WTC11 (cell line): ENCODE results near the gene SMAD3.

Experiments used
- ELF4 ChIP-seq: sonication (generic); formaldehyde crosslinking; IDR thresholded peaks from 2 replicates; pipeline ENCODE4 v1.8.1; 2022; ENCODE audit warnings: low read depth, mild to moderate bottlenecking, moderate library complexity, missing genetic modification reagents
- ESRRA ChIP-seq: sonication (generic); formaldehyde crosslinking; IDR thresholded peaks from 2 replicates; pipeline ENCODE4 v1.8.1; 2022; ENCODE audit warnings: mild to moderate bottlenecking, missing genetic modification reagents, borderline replicate concordance
- FOXJ3 ChIP-seq: sonication (generic); formaldehyde crosslinking; IDR thresholded peaks from 2 replicates; pipeline ENCODE4 v1.9.0; 2021; ENCODE audit warnings: missing genetic modification reagents, mild to moderate bottlenecking, borderline replicate concordance
- NFYB ChIP-seq: sonication (generic); formaldehyde crosslinking; conservative IDR thresholded peaks from 2 replicates; pipeline ENCODE4 v1.8.0; 2022; ENCODE audit warnings: low read depth, missing genetic modification reagents
- SMAD3 ChIP-seq: sonication (generic); formaldehyde crosslinking; IDR thresholded peaks from 2 replicates; pipeline ENCODE4 v1.8.0; 2022; ENCODE audit warnings: missing genetic modification reagents, mild to moderate bottlenecking, borderline replicate concordance
- TEAD4 ChIP-seq: sonication (generic); formaldehyde crosslinking; IDR thresholded peaks from 2 replicates; pipeline ENCODE4 v1.8.0; 2022; ENCODE audit warnings: mild to moderate bottlenecking, missing genetic modification reagents
- TF ChIP-seq, protein P1 (sequence below): fragments of 200-600 bp; IDR thresholded peaks from 2 replicates; pipeline ENCODE4 v1.8.0; 2022; ENCODE audit warnings: antibody characterized with exemption
- TF ChIP-seq, protein P2 (sequence below): sonication (generic); formaldehyde crosslinking; IDR thresholded peaks from 2 replicates; pipeline ENCODE4 v1.8.0; 2022; ENCODE audit warnings: mild to moderate bottlenecking, missing genetic modification reagents

DNA sequence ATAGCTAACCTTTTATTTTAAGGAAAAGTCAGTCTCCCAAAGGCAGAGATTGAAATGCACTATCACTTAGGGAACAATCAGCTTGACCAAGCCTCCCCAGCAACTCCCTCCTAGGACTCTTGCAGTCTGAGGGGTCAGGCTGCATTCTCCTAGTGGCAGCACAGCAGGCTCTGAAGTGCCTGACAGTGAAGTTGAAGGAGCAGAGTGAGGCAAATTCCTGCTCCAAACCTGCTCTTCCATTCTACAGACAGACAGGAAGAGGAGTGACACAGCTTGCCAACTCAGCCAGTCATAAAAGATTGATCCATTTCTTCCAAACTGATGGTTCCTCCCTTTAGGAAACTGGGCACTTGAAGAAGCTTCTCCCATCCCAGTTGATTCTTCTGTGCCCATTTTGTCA is 43.9 kb upstream of the SMAD3 start:
- no peak for TF ChIP-seq SMAD3 (CRISPR knock-in tag)
- TF ChIP-seq FOXJ3 = no peak
- no peak for TF ChIP-seq ELF4 (CRISPR knock-in tag)
- no peak for TF ChIP-seq ESRRA (CRISPR knock-in tag)
- TF ChIP-seq, protein P1, sequence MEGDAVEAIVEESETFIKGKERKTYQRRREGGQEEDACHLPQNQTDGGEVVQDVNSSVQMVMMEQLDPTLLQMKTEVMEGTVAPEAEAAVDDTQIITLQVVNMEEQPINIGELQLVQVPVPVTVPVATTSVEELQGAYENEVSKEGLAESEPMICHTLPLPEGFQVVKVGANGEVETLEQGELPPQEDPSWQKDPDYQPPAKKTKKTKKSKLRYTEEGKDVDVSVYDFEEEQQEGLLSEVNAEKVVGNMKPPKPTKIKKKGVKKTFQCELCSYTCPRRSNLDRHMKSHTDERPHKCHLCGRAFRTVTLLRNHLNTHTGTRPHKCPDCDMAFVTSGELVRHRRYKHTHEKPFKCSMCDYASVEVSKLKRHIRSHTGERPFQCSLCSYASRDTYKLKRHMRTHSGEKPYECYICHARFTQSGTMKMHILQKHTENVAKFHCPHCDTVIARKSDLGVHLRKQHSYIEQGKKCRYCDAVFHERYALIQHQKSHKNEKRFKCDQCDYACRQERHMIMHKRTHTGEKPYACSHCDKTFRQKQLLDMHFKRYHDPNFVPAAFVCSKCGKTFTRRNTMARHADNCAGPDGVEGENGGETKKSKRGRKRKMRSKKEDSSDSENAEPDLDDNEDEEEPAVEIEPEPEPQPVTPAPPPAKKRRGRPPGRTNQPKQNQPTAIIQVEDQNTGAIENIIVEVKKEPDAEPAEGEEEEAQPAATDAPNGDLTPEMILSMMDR = no peak
- TF ChIP-seq, protein P2, sequence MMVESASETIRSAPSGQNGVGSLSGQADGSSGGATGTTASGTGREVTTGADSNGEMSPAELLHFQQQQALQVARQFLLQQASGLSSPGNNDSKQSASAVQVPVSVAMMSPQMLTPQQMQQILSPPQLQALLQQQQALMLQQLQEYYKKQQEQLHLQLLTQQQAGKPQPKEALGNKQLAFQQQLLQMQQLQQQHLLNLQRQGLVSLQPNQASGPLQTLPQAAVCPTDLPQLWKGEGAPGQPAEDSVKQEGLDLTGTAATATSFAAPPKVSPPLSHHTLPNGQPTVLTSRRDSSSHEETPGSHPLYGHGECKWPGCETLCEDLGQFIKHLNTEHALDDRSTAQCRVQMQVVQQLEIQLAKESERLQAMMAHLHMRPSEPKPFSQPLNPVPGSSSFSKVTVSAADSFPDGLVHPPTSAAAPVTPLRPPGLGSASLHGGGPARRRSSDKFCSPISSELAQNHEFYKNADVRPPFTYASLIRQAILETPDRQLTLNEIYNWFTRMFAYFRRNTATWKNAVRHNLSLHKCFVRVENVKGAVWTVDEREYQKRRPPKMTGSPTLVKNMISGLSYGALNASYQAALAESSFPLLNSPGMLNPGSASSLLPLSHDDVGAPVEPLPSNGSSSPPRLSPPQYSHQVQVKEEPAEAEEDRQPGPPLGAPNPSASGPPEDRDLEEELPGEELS (CRISPR knock-in tag) = no peak
- no peak for TF ChIP-seq NFYB (CRISPR knock-in tag)
- TF ChIP-seq TEAD4 (CRISPR knock-in tag) = no peak
